ENCODE results near the gene COPZ1. TPM values are rescaled to one million over a fixed set of nuclear protein-coding genes. Genes with fewer than 3 reads are reported as not detected.
A peak's percentile ranks its signal among the peaks of the same experiment; 100 is the strongest.

COPZ1 gene
- polyA plus RNA-seq, 2 donors, result 48.8 to 85.0 TPM

DNA sequence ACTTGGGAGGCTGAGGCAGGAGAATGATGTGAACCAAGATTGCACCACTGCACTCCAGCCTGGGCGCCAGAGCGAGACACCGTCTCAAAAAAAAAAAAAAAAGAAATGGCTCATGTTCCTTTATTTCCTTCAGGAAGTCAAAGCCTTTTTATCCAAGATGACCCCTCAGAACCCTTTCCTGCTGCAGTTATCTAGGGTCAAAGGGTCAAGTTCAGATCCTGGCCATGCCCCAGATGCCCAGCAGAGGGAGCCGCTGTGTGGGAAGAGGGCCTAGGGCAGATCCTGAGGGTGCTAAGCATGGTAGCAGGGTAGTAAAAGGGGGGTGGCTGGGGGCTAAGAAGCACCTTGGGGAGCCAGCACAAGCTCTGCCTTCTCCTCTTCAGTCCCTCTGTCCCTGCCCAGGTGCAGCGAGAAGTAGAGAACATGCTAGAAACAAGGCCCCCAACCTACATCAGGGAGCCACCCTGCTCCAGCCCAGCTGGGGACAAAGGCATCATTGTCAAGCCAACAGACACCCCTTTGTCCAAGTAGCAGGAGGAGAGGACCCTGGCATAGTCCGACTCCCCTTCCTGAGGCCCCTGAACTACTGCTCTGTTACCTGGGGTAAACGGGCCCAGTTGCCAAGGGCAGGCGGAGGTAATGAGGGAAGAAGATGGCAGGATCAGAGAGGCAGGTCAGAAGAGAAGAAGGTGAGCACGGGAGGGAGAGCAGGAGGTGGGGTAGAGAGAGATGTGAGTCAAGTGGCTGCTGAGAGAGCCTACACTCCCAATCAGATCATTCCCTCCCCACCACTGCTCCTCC lies 30.6 kb upstream of the COPZ1 start:
- H3K36me3 ChIP-seq (ENCODE audit: control insufficient read depth in 2 of 2, insufficient read depth in 2 of 2, low read length in 1 of 2), result no peaks in the 10 kb centered on the region
- H3K4me1 ChIP-seq (ENCODE audit: control insufficient read depth in 2 of 2, insufficient read depth in 2 of 2, low read length in 1 of 2), result no peaks in the 10 kb centered on the region
- H3K27me3 ChIP-seq (ENCODE audit: control insufficient read depth in 1 of 2, insufficient read depth in 2 of 2, low read length in 2 of 2), result no peaks in the 10 kb centered on the region
- H3K4me3 ChIP-seq (ENCODE audit: low read depth in 1 of 2, low read length in 2 of 2), result no peak overlapping the region
- WGBS, 2 donors, result 58 to 70% methylated on average over 9 of the region's 9 CpGs
- H3K9me3 ChIP-seq (ENCODE audit: control insufficient read depth in 2 of 2, insufficient read depth in 1 of 2, low read depth in 1 of 2, low read length in 1 of 2), result no peaks in the 10 kb centered on the region
- no peak overlapping the region for H3K27ac ChIP-seq (ENCODE audit: low read depth in 2 of 2, low read length in 1 of 2)

DNA sequence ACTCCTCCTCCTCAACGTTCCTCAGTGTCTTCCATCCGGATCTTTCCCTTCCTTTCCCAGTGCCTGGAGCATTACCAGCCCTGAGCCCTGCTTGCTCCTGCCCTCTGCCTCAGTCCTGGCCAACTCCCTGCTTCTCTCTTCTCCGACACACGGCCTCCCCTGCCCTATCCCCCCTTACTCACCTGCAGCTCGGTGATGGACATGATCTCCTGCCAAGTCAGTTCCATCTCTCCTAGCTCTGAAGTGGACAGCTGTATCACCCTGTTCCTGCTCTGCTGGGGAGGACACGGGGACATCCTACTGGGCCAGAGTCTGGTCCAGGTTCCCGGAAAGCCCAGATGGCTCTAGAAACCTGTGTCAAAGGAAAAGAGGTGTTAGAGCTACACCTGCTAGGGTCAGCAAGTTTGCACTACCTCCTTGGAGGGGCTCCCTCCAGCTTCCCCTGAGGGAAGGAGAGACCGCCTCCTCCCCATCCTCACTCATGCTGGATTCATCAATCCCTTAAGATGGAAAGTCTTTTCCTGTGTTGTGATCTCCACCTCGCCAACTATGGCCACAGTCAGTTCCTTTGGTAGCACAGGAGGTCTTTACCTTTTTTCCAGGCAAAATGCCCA lies 29.9 kb upstream of the COPZ1 start:
- 77 to 93% methylated on average over 7 to 9 of the region's 9 CpGs for WGBS, 2 donors
- Histone ChIP-seq H3K4me1 (ENCODE audit: control insufficient read depth in 2 of 2, insufficient read depth in 2 of 2, low read length in 1 of 2) (no peaks in the 10 kb centered on the region), H3K27me3 (ENCODE audit: control insufficient read depth in 1 of 2, insufficient read depth in 2 of 2, low read length in 2 of 2) (no peaks in the 10 kb centered on the region), H3K9me3 (ENCODE audit: control insufficient read depth in 2 of 2, insufficient read depth in 1 of 2, low read depth in 1 of 2, low read length in 1 of 2) (no peaks in the 10 kb centered on the region), H3K4me3 (ENCODE audit: low read depth in 1 of 2, low read length in 2 of 2) (no peak overlapping the region), H3K36me3 (ENCODE audit: control insufficient read depth in 2 of 2, insufficient read depth in 2 of 2, low read length in 1 of 2) (no peaks in the 10 kb centered on the region), H3K27ac (ENCODE audit: low read depth in 2 of 2, low read length in 1 of 2) (no peak overlapping the region)

- WGBS, 2 donors, result 83 to 87% methylated on average over 5 of the region's 5 CpGs
- H3K27ac ChIP-seq (ENCODE audit: low read depth in 2 of 2, low read length in 1 of 2), result no peak overlapping the region
- H3K4me1 ChIP-seq (ENCODE audit: control insufficient read depth in 2 of 2, insufficient read depth in 2 of 2, low read length in 1 of 2), result peaks cover 0 to 3% of the 10 kb centered on the region in 2 donors
- H3K4me3 ChIP-seq (ENCODE audit: low read depth in 1 of 2, low read length in 2 of 2), result no peak overlapping the region
- H3K36me3 ChIP-seq (ENCODE audit: control insufficient read depth in 2 of 2, insufficient read depth in 2 of 2, low read length in 1 of 2), result no peaks in the 10 kb centered on the region
- H3K9me3 ChIP-seq (ENCODE audit: control insufficient read depth in 2 of 2, insufficient read depth in 1 of 2, low read depth in 1 of 2, low read length in 1 of 2), result no peaks in the 10 kb centered on the region
- no peaks in the 10 kb centered on the region for H3K27me3 ChIP-seq (ENCODE audit: control insufficient read depth in 1 of 2, insufficient read depth in 2 of 2, low read length in 2 of 2)
Measured at GRCh38 chr12:54296393-54297099, 28.4 kb upstream of the COPZ1 start.

GRCh38 chr12:54298904-54299303 lies 26.0 kb upstream of the COPZ1 start:
- H3K4me3 ChIP-seq (ENCODE audit: low read depth in 1 of 2, low read length in 2 of 2), result no peak overlapping the region
- 85 to 90% methylated on average over 5 of the region's 5 CpGs for WGBS, 2 donors

DNA sequence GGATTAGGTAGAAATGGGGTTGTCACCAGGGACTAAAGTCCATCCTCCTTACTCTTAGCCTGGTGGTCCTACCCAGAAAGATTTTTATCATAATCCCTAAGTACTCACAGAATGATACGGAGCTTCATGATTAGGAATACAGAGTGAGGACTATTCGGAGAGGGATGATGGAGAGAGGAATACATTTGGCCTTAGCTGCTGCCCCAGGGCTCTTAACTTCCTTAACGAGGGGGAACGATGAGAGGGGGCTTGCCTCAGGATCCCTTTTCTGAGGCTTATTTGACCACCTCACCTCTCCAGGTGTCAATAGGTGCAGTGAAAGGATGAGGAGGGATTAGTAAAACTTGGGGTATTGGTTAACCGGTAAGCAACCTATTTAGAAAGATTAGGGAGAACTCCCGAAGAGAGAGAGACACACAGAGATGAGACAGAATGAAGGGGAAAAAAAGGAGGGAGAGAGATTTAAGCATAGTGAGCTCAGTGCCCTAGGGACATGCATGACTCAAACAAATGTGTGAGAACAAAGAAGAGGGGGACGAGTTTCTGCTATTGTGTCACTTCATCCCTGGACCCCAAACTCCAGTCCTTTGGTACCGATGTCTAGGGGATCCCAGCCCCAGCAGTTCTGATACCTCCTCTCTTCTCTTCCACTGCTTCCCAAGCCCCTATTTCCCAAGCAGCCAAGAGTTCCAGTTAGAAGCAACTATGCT lies 25.3 kb upstream of the COPZ1 start:
- Histone ChIP-seq H3K9me3 (ENCODE audit: control insufficient read depth in 2 of 2, insufficient read depth in 1 of 2, low read depth in 1 of 2, low read length in 1 of 2) (no peaks in the 10 kb centered on the region), H3K27me3 (ENCODE audit: control insufficient read depth in 1 of 2, insufficient read depth in 2 of 2, low read length in 2 of 2) (no peaks in the 10 kb centered on the region), H3K4me1 (ENCODE audit: control insufficient read depth in 2 of 2, insufficient read depth in 2 of 2, low read length in 1 of 2) (peaks cover 5 to 7% of the 10 kb centered on the region in 2 donors), H3K4me3 (ENCODE audit: low read depth in 1 of 2, low read length in 2 of 2) (no peak overlapping the region), H3K36me3 (ENCODE audit: control insufficient read depth in 2 of 2, insufficient read depth in 2 of 2, low read length in 1 of 2) (no peaks in the 10 kb centered on the region), H3K27ac (ENCODE audit: low read depth in 2 of 2, low read length in 1 of 2) (no peak overlapping the region)
- WGBS, 2 donors, result 51 to 57% methylated on average over 8 of the region's 8 CpGs

More at GRCh38 chr12:54298904-54299303, 26.0 kb upstream of the COPZ1 start:
- H3K27me3 ChIP-seq (ENCODE audit: control insufficient read depth in 1 of 2, insufficient read depth in 2 of 2, low read length in 2 of 2), result no peaks in the 10 kb centered on the region
- no peaks in the 10 kb centered on the region for H3K9me3 ChIP-seq (ENCODE audit: control insufficient read depth in 2 of 2, insufficient read depth in 1 of 2, low read depth in 1 of 2, low read length in 1 of 2)
- H3K27ac ChIP-seq (ENCODE audit: low read depth in 2 of 2, low read length in 1 of 2), result no peak overlapping the region
- H3K4me1 ChIP-seq (ENCODE audit: control insufficient read depth in 2 of 2, insufficient read depth in 2 of 2, low read length in 1 of 2), result peaks cover 0 to 3% of the 10 kb centered on the region in 2 donors
- no peaks in the 10 kb centered on the region for H3K36me3 ChIP-seq (ENCODE audit: control insufficient read depth in 2 of 2, insufficient read depth in 2 of 2, low read length in 1 of 2)

- Histone ChIP-seq H3K4me1 (ENCODE audit: control insufficient read depth in 2 of 2, insufficient read depth in 2 of 2, low read length in 1 of 2) (peaks cover 5 to 7% of the 10 kb centered on the region in 2 donors), H3K27ac (ENCODE audit: low read depth in 2 of 2, low read length in 1 of 2) (no peak overlapping the region), H3K27me3 (ENCODE audit: control insufficient read depth in 1 of 2, insufficient read depth in 2 of 2, low read length in 2 of 2) (no peaks in the 10 kb centered on the region), H3K36me3 (ENCODE audit: control insufficient read depth in 2 of 2, insufficient read depth in 2 of 2, low read length in 1 of 2) (no peaks in the 10 kb centered on the region), H3K9me3 (ENCODE audit: control insufficient read depth in 2 of 2, insufficient read depth in 1 of 2, low read depth in 1 of 2, low read length in 1 of 2) (no peaks in the 10 kb centered on the region), H3K4me3 (ENCODE audit: low read depth in 1 of 2, low read length in 2 of 2) (no peak overlapping the region)
- WGBS, 2 donors, result 43 to 49% methylated on average over 3 of the region's 3 CpGs
Measured at GRCh38 chr12:54300225-54300731, 24.7 kb upstream of the COPZ1 start.

DNA sequence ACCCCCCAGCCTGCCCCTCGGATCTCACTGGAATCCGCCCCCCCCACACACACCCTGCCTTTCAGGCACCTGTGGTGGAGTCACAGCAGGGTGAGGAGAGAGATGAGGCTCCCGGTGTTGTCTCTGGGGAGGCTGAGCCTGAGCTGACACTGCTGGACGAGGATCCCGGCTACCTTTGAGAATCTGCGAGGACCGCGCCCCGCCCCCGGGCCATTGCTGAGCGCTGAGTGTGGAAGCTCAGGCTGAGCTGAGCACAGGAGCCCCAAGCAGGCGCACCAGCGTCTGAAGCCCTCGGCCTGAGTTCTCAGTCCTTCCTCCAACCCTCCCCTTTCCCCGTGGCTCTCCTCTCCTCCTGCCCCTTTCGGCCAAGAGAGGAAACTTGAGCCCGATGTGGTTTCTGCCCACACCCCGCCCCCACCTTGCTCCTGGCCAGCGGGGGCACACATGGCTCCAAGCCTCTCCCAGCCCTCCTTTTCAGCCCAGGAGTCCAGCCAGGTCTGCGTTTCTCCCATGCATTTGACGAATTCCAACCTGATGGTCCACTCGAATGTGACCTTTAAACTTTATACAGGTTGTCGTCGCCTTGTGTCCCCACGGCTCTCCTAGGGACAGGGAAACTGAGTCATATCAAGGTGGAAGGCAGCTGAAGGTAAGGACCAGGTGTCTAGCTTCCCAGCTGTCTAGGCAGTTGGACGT lies 24.1 kb upstream of the COPZ1 start, which contains the start of gene NFE2:
Gene NFE2 (minus strand): TSS at position 284 of the 696 bp plus-strand sequence. CDS start 5,767 bp downstream, outside the sequence.
- WGBS, 2 donors, result 5 to 10% methylated on average over 25 to 26 of the region's 26 CpGs
- H3K4me3 ChIP-seq (ENCODE audit: low read depth in 1 of 2, low read length in 2 of 2), result no peak within 1 kb of the TSS
- no peaks in the 10 kb centered on the region for H3K27me3 ChIP-seq (ENCODE audit: control insufficient read depth in 1 of 2, insufficient read depth in 2 of 2, low read length in 2 of 2)
- peaks cover 5 to 7% of the 10 kb centered on the region in 2 donors for H3K4me1 ChIP-seq (ENCODE audit: control insufficient read depth in 2 of 2, insufficient read depth in 2 of 2, low read length in 1 of 2)
- H3K36me3 ChIP-seq (ENCODE audit: control insufficient read depth in 2 of 2, insufficient read depth in 2 of 2, low read length in 1 of 2), result no peaks in the 10 kb centered on the region
- H3K27ac ChIP-seq (ENCODE audit: low read depth in 2 of 2, low read length in 1 of 2), result peak within 1 kb of the TSS in 1 of 2 donors; percentile 3
- H3K9me3 ChIP-seq (ENCODE audit: control insufficient read depth in 2 of 2, insufficient read depth in 1 of 2, low read depth in 1 of 2, low read length in 1 of 2), result no peaks in the 10 kb centered on the region

GRCh38 chr12:54301428-54302048 lies 23.4 kb upstream of the COPZ1 start:
- Histone ChIP-seq H3K36me3 (ENCODE audit: control insufficient read depth in 2 of 2, insufficient read depth in 2 of 2, low read length in 1 of 2) (no peaks in the 10 kb centered on the region), H3K9me3 (ENCODE audit: control insufficient read depth in 2 of 2, insufficient read depth in 1 of 2, low read depth in 1 of 2, low read length in 1 of 2) (no peaks in the 10 kb centered on the region), H3K4me1 (ENCODE audit: control insufficient read depth in 2 of 2, insufficient read depth in 2 of 2, low read length in 1 of 2) (peaks cover 5 to 7% of the 10 kb centered on the region in 2 donors), H3K4me3 (ENCODE audit: low read depth in 1 of 2, low read length in 2 of 2) (no peak overlapping the region), H3K27me3 (ENCODE audit: control insufficient read depth in 1 of 2, insufficient read depth in 2 of 2, low read length in 2 of 2) (no peaks in the 10 kb centered on the region), H3K27ac (ENCODE audit: low read depth in 2 of 2, low read length in 1 of 2) (no peak overlapping the region)
- 73 to 76% methylated on average over 1 of the region's 1 CpG for whole genome bisulfite sequencing, 2 donors

All from esophagus (tissue), 2 donors.